CD4-positive, alpha-beta T cell treated with Interleukin-21 for 1 hour (primary cell): ENCODE results near the gene EYS.

ENCODE experiments used
- DNase-seq: peaks from one replicate; pipeline ENCODE4 v3.0.0-alpha.2; 2020

The EYS gene

GRCh38 chr6:64803470-64804166 lies 903.4 kb downstream of the EYS start:
- DNase-seq = no peak

GRCh38 chr6:64792534-64792933 lies 914.5 kb downstream of the EYS start:
- DNase-seq = no peak

- no peak for DNase-seq
These were observed 917.5 kb downstream of the EYS start for GRCh38 chr6:64789476-64789875.

GRCh38 chr6:64786736-64787135 lies 920.3 kb downstream of the EYS start:
- no peak for DNase-seq

- DNase-seq = no peak
These were observed 924.1 kb downstream of the EYS start for GRCh38 chr6:64782877-64783276.

GRCh38 chr6:64777941-64778785 lies 928.9 kb downstream of the EYS start:
- DNase-seq = no peak

- DNase-seq = no peak
These were observed 930.7 kb downstream of the EYS start for GRCh38 chr6:64776359-64776758.

GRCh38 chr6:64774881-64775280 lies 932.1 kb downstream of the EYS start:
- DNase-seq = no peak

GRCh38 chr6:64750910-64751309 lies 956.1 kb downstream of the EYS start:
- no peak for DNase-seq

GRCh38 chr6:64737418-64737817 lies 969.6 kb downstream of the EYS start:
- DNase-seq = no peak

GRCh38 chr6:64736421-64736950 lies 970.5 kb downstream of the EYS start:
- DNase-seq = no peak

- no peak for DNase-seq
These were observed 973.6 kb downstream of the EYS start for GRCh38 chr6:64733433-64733832.

- DNase-seq = no peak
These were observed 974.1 kb downstream of the EYS start for GRCh38 chr6:64732888-64733287.

- no peak for DNase-seq
These were observed 977.5 kb downstream of the EYS start for GRCh38 chr6:64729522-64729921.

GRCh38 chr6:64727075-64727474 lies 980.0 kb downstream of the EYS start:
- no peak for DNase-seq

- DNase-seq = no peak
These were observed 982.9 kb downstream of the EYS start for GRCh38 chr6:64724091-64724490.

- no peak for DNase-seq
These were observed 983.5 kb downstream of the EYS start for GRCh38 chr6:64723327-64724058.

GRCh38 chr6:64721865-64722264 lies 985.2 kb downstream of the EYS start:
- DNase-seq = no peak

GRCh38 chr6:64717281-64717680 lies 989.7 kb downstream of the EYS start:
- no peak for DNase-seq

GRCh38 chr6:64715624-64716023 lies 991.4 kb downstream of the EYS start:
- DNase-seq = no peak

- DNase-seq = no peak
These were observed 993.0 kb downstream of the EYS start for GRCh38 chr6:64714073-64714472.

GRCh38 chr6:64713175-64713574 lies 993.9 kb downstream of the EYS start:
- DNase-seq = no peak

GRCh38 chr6:64712606-64713005 lies 994.4 kb downstream of the EYS start:
- no peak for DNase-seq
